CD4-positive, CD25-positive, alpha-beta regulatory T cell (primary cell): ENCODE results near the gene APOL3. TPM values are rescaled to one million over a fixed set of nuclear protein-coding genes. Genes with fewer than 3 reads are reported as not detected.
"Not testable (repeated sequence)": the region's sequence is repeated elsewhere in the genome, so short reads cannot be mapped to it uniquely, and the experiment has no call there.

Source experiments
- ATAC-seq, 2 donors: fragments of 150-1000 bp; cut with Tn5 transposase; one replicate each; pipeline ENCODE4 v1.10.0; 2021; ENCODE audit warnings: low read depth in 2 of 2, moderate number of reproducible peaks in 2 of 2, moderate library complexity in 1 of 2
- DNase-seq, 3 donors: peaks; one replicate each; pipeline versions ENCODE4 v3.0.0 to v3.0.0-alpha.2; 2012 to 2022; ENCODE audit warnings: mixed read lengths in 1 of 3
- H3K27ac ChIP-seq: one replicate; pipeline ENCODE4 v1.7.0; 2013; ENCODE audit warnings: mild to moderate bottlenecking, low read length; ENCODE audit not compliant: insufficient read depth, poor library complexity, severe bottlenecking
- H3K27me3 ChIP-seq: one replicate; pipeline ENCODE4 v1.7.0; 2013; ENCODE audit warnings: low read length; ENCODE audit not compliant: control insufficient read depth, insufficient read depth
- H3K36me3 ChIP-seq: one replicate; pipeline ENCODE4 v1.7.0; 2013; ENCODE audit warnings: mild to moderate bottlenecking, low read length, moderate library complexity; ENCODE audit not compliant: control insufficient read depth, insufficient read depth
- H3K4me1 ChIP-seq: 2 replicates; pipeline ENCODE4 v1.7.0; 2013; ENCODE audit warnings: mild to moderate bottlenecking, low read length; ENCODE audit not compliant: insufficient read depth, control insufficient read depth, poor library complexity, severe bottlenecking
- H3K4me3 ChIP-seq: one replicate; pipeline ENCODE4 v1.7.0; 2013; ENCODE audit warnings: low read depth, mild to moderate bottlenecking, low read length, moderate library complexity
- H3K9me3 ChIP-seq, 2 experiments: 1 replicate in 1 of 2; 2 replicates in 1 of 2; pipeline ENCODE4 v1.7.0; 2013; ENCODE audit warnings: low read length in 2 of 2, mild to moderate bottlenecking in 1 of 2, moderate library complexity in 1 of 2; ENCODE audit not compliant: control insufficient read depth in 2 of 2
- H3K27ac Mint-ChIP-seq, 3 donors: one replicate each; pipeline ENCODE4 v1.8.0; 2020 to 2022; ENCODE audit warnings: mild to moderate bottlenecking in 3 of 3, mixed read lengths in 3 of 3, moderate library complexity in 2 of 3
- H3K27me3 Mint-ChIP-seq: one replicate; pipeline ENCODE4 v1.8.0; 2022; ENCODE audit warnings: mild to moderate bottlenecking, mixed read lengths
- H3K36me3 Mint-ChIP-seq: one replicate; pipeline ENCODE4 v1.8.0; 2020; ENCODE audit warnings: mixed read lengths
- H3K4me1 Mint-ChIP-seq, 4 donors: one replicate each; pipeline ENCODE4 v1.8.0; 2020 to 2022; ENCODE audit warnings: mixed read lengths in 4 of 4, mild to moderate bottlenecking in 1 of 4
- H3K4me3 Mint-ChIP-seq, 4 donors: one replicate each; pipeline ENCODE4 v1.8.0; 2020 to 2022; ENCODE audit warnings: mild to moderate bottlenecking in 4 of 4, mixed read lengths in 4 of 4, moderate library complexity in 3 of 4
- H3K9me3 Mint-ChIP-seq, 7 donors: one replicate each; pipeline ENCODE4 v1.8.0; 2020 to 2022; ENCODE audit warnings: mixed read lengths in 7 of 7, mild to moderate bottlenecking in 3 of 7, moderate library complexity in 2 of 7
- polyA plus RNA-seq, 4 donors: library from polyadenylated mRNA; unstranded; fragments of 300-500 nt; fragmentation: Illumina TruSeq; gene quantifications; one replicate each; pipeline ENCODE4 v1.2.3, GENCODE V29; 2021
- total RNA-seq: library from RNA; stranded (reverse); gene quantifications from one replicate; pipeline ENCODE4 v1.2.3, GENCODE V29; 2022

The APOL3 gene
- total and polyA plus RNA-seq, 5 donors from 2014 or later, result 62.5 to 177 (median 69.0) TPM

GRCh38 chr22:36156515-36157419 is 3.8 kb downstream of the APOL3 start:
- peak overlapping the region; percentile 93 to 98 (median 96) for H3K4me3 Mint-ChIP-seq
- H3K27ac ChIP-seq, result peak overlapping the region; percentile 84
- H3K4me3 ChIP-seq, result peak overlapping the region; percentile 99
- no peaks in the 10 kb centered on the region for H3K27me3 Mint-ChIP-seq
- H3K9me3 ChIP-seq, result no peaks in the 10 kb centered on the region
- peaks cover 18% of the 10 kb centered on the region for H3K36me3 ChIP-seq
- H3K27me3 ChIP-seq, result no peaks in the 10 kb centered on the region
- DNase-seq (peak; percentile 45 to 64 (median 54)), ATAC-seq (peak; percentile 46 to 47)
- peaks cover 18% of the 10 kb centered on the region for H3K36me3 Mint-ChIP-seq
- H3K4me1 ChIP-seq, result peaks cover 87% of the 10 kb centered on the region
- peaks cover 0 to 3% (median 0%) of the 10 kb centered on the region in 7 donors for H3K9me3 Mint-ChIP-seq
- peak overlapping the region; percentile 98 to 99 (median 99) for H3K27ac Mint-ChIP-seq
- peaks cover 31 to 98% (median 75%) of the 10 kb centered on the region in 4 donors for H3K4me1 Mint-ChIP-seq

GRCh38 chr22:36156119-36156514 is 4.4 kb downstream of the APOL3 start:
- H3K4me1 ChIP-seq, result peaks cover 81% of the 10 kb centered on the region
- no peak for ATAC-seq
- H3K27ac ChIP-seq, result peak overlapping the region; percentile 84
- Mint-ChIP-seq H3K4me3 (peak overlapping the region; percentile 93 to 98 (median 96)), H3K27me3 (no peaks in the 10 kb centered on the region), H3K9me3 (peaks cover 0 to 3% (median 0%) of the 10 kb centered on the region in 7 donors), H3K36me3 (peaks cover 25% of the 10 kb centered on the region), H3K27ac (peak overlapping the region; percentile 98 to 99 (median 99)), H3K4me1 (peaks cover 31 to 98% (median 73%) of the 10 kb centered on the region in 4 donors)
- H3K9me3 ChIP-seq, result no peaks in the 10 kb centered on the region
- DNase-seq, result no peak
- no peaks in the 10 kb centered on the region for H3K27me3 ChIP-seq
- H3K4me3 ChIP-seq, result peak overlapping the region; percentile 99
- peaks cover 18% of the 10 kb centered on the region for H3K36me3 ChIP-seq

- Histone ChIP-seq H3K27ac (peak overlapping the region; percentile 84), H3K36me3 (peaks cover 22% of the 10 kb centered on the region), H3K4me1 (peaks cover 80% of the 10 kb centered on the region), H3K9me3 (no peaks in the 10 kb centered on the region), H3K4me3 (peak overlapping the region; percentile 99), H3K27me3 (no peaks in the 10 kb centered on the region)
- DNase-seq, result no peak
- H3K4me1 Mint-ChIP-seq, result peaks cover 35 to 98% (median 73%) of the 10 kb centered on the region in 4 donors
- ATAC-seq, result no peak
- H3K27ac Mint-ChIP-seq, result peak overlapping the region; percentile 93 to 99 (median 99)
- H3K4me3 Mint-ChIP-seq, result peak overlapping the region; percentile 93 to 98 (median 96)
- peaks cover 0 to 3% (median 0%) of the 10 kb centered on the region in 7 donors for H3K9me3 Mint-ChIP-seq
- H3K36me3 Mint-ChIP-seq, result peaks cover 29% of the 10 kb centered on the region
- no peaks in the 10 kb centered on the region for H3K27me3 Mint-ChIP-seq
Measured at GRCh38 chr22:36155702-36156101, 4.9 kb downstream of the APOL3 start.

- ATAC-seq, result no peak
- Histone ChIP-seq H3K4me1 (peaks cover 69% of the 10 kb centered on the region), H3K9me3 (no peaks in the 10 kb centered on the region), H3K27ac (peak overlapping the region; percentile 84), H3K36me3 (peaks cover 33% of the 10 kb centered on the region), H3K27me3 (no peaks in the 10 kb centered on the region), H3K4me3 (peak overlapping the region; percentile 13)
- Mint-ChIP-seq H3K36me3 (peaks cover 36% of the 10 kb centered on the region), H3K4me1 (peaks cover 43 to 97% (median 75%) of the 10 kb centered on the region in 4 donors), H3K4me3 (peak overlapping the region; percentile 75 to 98 (median 96)), H3K27ac (peak overlapping the region; percentile 93 to 99 (median 99)), H3K27me3 (no peaks in the 10 kb centered on the region), H3K9me3 (peaks cover 0 to 3% (median 0%) of the 10 kb centered on the region in 7 donors)
- DNase-seq, result no peak
Measured at GRCh38 chr22:36154423-36154945, 6.1 kb downstream of the APOL3 start.

GRCh38 chr22:36153501-36154422 is 6.8 kb downstream of the APOL3 start:
- H3K4me1 Mint-ChIP-seq, result peaks cover 43 to 96% (median 71%) of the 10 kb centered on the region in 4 donors
- H3K9me3 Mint-ChIP-seq, result peaks cover 0 to 3% (median 0%) of the 10 kb centered on the region in 7 donors
- H3K27ac Mint-ChIP-seq, result peak overlapping the region; percentile 93 to 99 (median 99)
- Histone ChIP-seq H3K4me3 (no peak overlapping the region), H3K4me1 (peaks cover 62% of the 10 kb centered on the region), H3K27ac (peak overlapping the region; percentile 42), H3K9me3 (no peaks in the 10 kb centered on the region), H3K27me3 (no peaks in the 10 kb centered on the region), H3K36me3 (peaks cover 41% of the 10 kb centered on the region)
- peak overlapping the region; percentile 17 to 96 (median 67) for H3K4me3 Mint-ChIP-seq
- H3K36me3 Mint-ChIP-seq, result peaks cover 35% of the 10 kb centered on the region
- DNase-seq (no peak), ATAC-seq (no peak)
- no peaks in the 10 kb centered on the region for H3K27me3 Mint-ChIP-seq

GRCh38 chr22:36152821-36153220 is 7.7 kb downstream of the APOL3 start:
- not testable (repeated sequence) for H3K27me3 ChIP-seq, DNase-seq, ATAC-seq, H3K9me3 Mint-ChIP-seq, H3K9me3 ChIP-seq, H3K4me3 ChIP-seq, H3K27me3 Mint-ChIP-seq
- peak overlapping the region in 1 of 4 donors; percentile 64 for H3K4me3 Mint-ChIP-seq
- Histone ChIP-seq H3K4me1 (peaks cover 53% of the 10 kb centered on the region), H3K27ac (peak overlapping the region; percentile 42), H3K36me3 (peaks cover 50% of the 10 kb centered on the region)
- H3K27ac Mint-ChIP-seq, result peak overlapping the region in 2 of 3 donors; percentile 11 to 99
- H3K36me3 Mint-ChIP-seq, result peaks cover 35% of the 10 kb centered on the region
- peaks cover 43 to 90% (median 75%) of the 10 kb centered on the region in 4 donors for H3K4me1 Mint-ChIP-seq

- DNase-seq (no peak), ATAC-seq (no peak)
- H3K27me3 ChIP-seq, result no peaks in the 10 kb centered on the region
- H3K36me3 ChIP-seq, result peaks cover 57% of the 10 kb centered on the region
- Mint-ChIP-seq H3K36me3 (peaks cover 38% of the 10 kb centered on the region), H3K27ac (peak overlapping the region; percentile 85 to 99 (median 85)), H3K27me3 (no peaks in the 10 kb centered on the region), H3K9me3 (peaks cover 0 to 3% (median 0%) of the 10 kb centered on the region in 7 donors), H3K4me1 (peaks cover 39 to 86% (median 71%) of the 10 kb centered on the region in 4 donors), H3K4me3 (peak overlapping the region; percentile 24 to 78 (median 70))
- H3K4me1 ChIP-seq, result peaks cover 45% of the 10 kb centered on the region
- H3K27ac ChIP-seq, result peak overlapping the region; percentile 18
- peak overlapping the region; percentile 23 for H3K4me3 ChIP-seq
- no peaks in the 10 kb centered on the region for H3K9me3 ChIP-seq
Measured at GRCh38 chr22:36152088-36152487, 8.5 kb downstream of the APOL3 start.
